Astrocyte (in vitro differentiated cells and primary cell): Measurements from ENCODE around the gene SARS1. TPM values are rescaled to one million over a fixed set of nuclear protein-coding genes. Genes with fewer than 3 reads are reported as not detected.

Experiments
- DNase-seq: peaks from one replicate; pipeline ENCODE4 v3.0.0-alpha.2; 2010; ENCODE audit warnings: low read depth
- FAIRE-seq: peaks from 2 replicates; lab custom pipeline; 2011; peaks lifted over from hg19 to GRCh38; lab: Jason Lieb, UNC
- H2AFZ ChIP-seq: 2 replicates; pipeline ENCODE4 v1.6.0; 2012; ENCODE audit warnings: low read depth, low read length, inconsistent platforms
- H3K27ac ChIP-seq: 2 replicates; pipeline ENCODE4 v1.5.1; 2011; ENCODE audit warnings: low read depth, low read length, inconsistent platforms
- H3K27me3 ChIP-seq: 2 replicates; pipeline ENCODE4 v1.6.0; 2011; ENCODE audit warnings: low read length, inconsistent platforms; ENCODE audit not compliant: insufficient read depth
- H3K36me3 ChIP-seq: 2 replicates; pipeline ENCODE4 v1.5.1; 2011; ENCODE audit warnings: low read length, inconsistent platforms; ENCODE audit not compliant: insufficient read depth
- H3K4me1 ChIP-seq: 2 replicates; pipeline ENCODE4 v1.5.1; 2011; ENCODE audit warnings: low read length, inconsistent platforms; ENCODE audit not compliant: insufficient read depth
- H3K4me2 ChIP-seq: 2 replicates; pipeline ENCODE4 v1.6.0; 2012; ENCODE audit warnings: low read length, inconsistent platforms
- H3K4me3 ChIP-seq: 2 replicates; pipeline ENCODE4 v1.5.1; 2011; ENCODE audit warnings: low read depth, mild to moderate bottlenecking, low read length, inconsistent platforms; ENCODE audit not compliant: insufficient read depth
- H3K79me2 ChIP-seq: 2 replicates; pipeline ENCODE4 v1.6.0; 2012; ENCODE audit warnings: mild to moderate bottlenecking, low read length, inconsistent platforms; ENCODE audit not compliant: insufficient read depth
- H3K9ac ChIP-seq: 2 replicates; pipeline ENCODE4 v1.6.0; 2012; ENCODE audit warnings: mild to moderate bottlenecking, low read length, inconsistent platforms
- H3K9me3 ChIP-seq: 2 replicates; pipeline ENCODE4 v1.5.1; 2012; ENCODE audit warnings: low read depth, mild to moderate bottlenecking, low read length, inconsistent platforms; ENCODE audit not compliant: insufficient read depth
- H4K20me1 ChIP-seq: 2 replicates; pipeline ENCODE4 v1.6.0; 2012; ENCODE audit warnings: low read length, inconsistent platforms; ENCODE audit not compliant: insufficient read depth
- H3K27ac Mint-ChIP-seq: one replicate; pipeline ENCODE4 v1.8.0; 2021; ENCODE audit warnings: mild to moderate bottlenecking, mixed read lengths; ENCODE audit not compliant: unreplicated experiment
- H3K27me3 Mint-ChIP-seq: one replicate; pipeline ENCODE4 v1.8.0; 2021; ENCODE audit warnings: low read depth, mixed read lengths; ENCODE audit not compliant: unreplicated experiment
- H3K36me3 Mint-ChIP-seq: one replicate; pipeline ENCODE4 v1.8.0; 2021; ENCODE audit warnings: low read depth, mixed read lengths; ENCODE audit not compliant: unreplicated experiment
- H3K4me1 Mint-ChIP-seq: one replicate; pipeline ENCODE4 v1.8.0; 2021; ENCODE audit warnings: low read depth, mixed read lengths; ENCODE audit not compliant: unreplicated experiment
- H3K4me3 Mint-ChIP-seq: one replicate; pipeline ENCODE4 v1.8.0; 2021; ENCODE audit warnings: mild to moderate bottlenecking, moderate library complexity, mixed read lengths; ENCODE audit not compliant: unreplicated experiment
- H3K9me3 Mint-ChIP-seq: one replicate; pipeline ENCODE4 v1.8.0; 2021; ENCODE audit warnings: mild to moderate bottlenecking, mixed read lengths; ENCODE audit not compliant: unreplicated experiment
- CTCF ChIP-seq: IDR thresholded peaks from 2 replicates; pipeline ENCODE4 v1.5.1; 2011; ENCODE audit warnings: low read depth, mild to moderate bottlenecking, inconsistent platforms, low read length, moderate library complexity; ENCODE audit not compliant: insufficient read depth
- EZH2 ChIP-seq: IDR thresholded peaks from 2 replicates; pipeline ENCODE4 v1.6.1; 2012; ENCODE audit warnings: mild to moderate bottlenecking, low read length, inconsistent platforms; ENCODE audit not compliant: insufficient read depth
- total RNA-seq: library from RNA; stranded (reverse); gene quantifications from 2 replicates; pipeline ENCODE4 v1.2.1, GENCODE V29; 2021

SARS1 gene
- total RNA-seq, 1 donor from 2014 or later = 355 TPM

DNA sequence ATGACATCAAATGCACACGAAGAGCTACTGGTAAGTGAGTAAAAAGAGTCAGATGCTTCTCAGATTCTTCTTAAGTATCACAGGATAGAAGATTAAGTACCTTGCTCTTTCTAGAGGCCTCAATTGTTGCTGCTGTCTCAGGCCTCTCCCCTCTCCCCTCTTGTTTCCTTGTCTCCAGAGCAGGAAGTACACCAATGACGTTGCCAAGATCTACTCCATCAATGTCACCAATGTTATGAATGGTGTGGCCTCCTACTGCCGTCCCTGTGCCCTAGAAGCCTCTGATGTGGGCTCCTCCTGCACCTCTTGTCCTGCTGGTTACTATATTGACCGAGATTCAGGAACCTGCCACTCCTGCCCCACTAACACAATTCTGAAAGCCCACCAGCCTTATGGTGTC is 21.3 kb upstream of the SARS1 start:
- no peak overlapping the region for H3K4me3 ChIP-seq
- H3K9me3 Mint-ChIP-seq = no peaks in the 10 kb centered on the region
- no peak overlapping the region for H3K27ac Mint-ChIP-seq
- FAIRE-seq (no peak), DNase-seq (no peak)
- peaks cover 2% of the 10 kb centered on the region for H3K27me3 Mint-ChIP-seq
- H4K20me1 ChIP-seq = no peaks in the 10 kb centered on the region
- no peak overlapping the region for H3K4me3 Mint-ChIP-seq
- no peaks in the 10 kb centered on the region for H3K27me3 ChIP-seq
- no peaks in the 10 kb centered on the region for H3K36me3 ChIP-seq
- no peak overlapping the region for H3K9ac ChIP-seq
- no peak overlapping the region for H3K27ac ChIP-seq
- H3K4me1 ChIP-seq = peaks cover 7% of the 10 kb centered on the region
- H3K36me3 Mint-ChIP-seq = no peaks in the 10 kb centered on the region
- TF ChIP-seq CTCF = no peak
- TF ChIP-seq EZH2 = no peak
- no peak overlapping the region for H2AFZ ChIP-seq
- no peaks in the 10 kb centered on the region for H3K79me2 ChIP-seq
- peaks cover 28% of the 10 kb centered on the region for H3K4me1 Mint-ChIP-seq
- H3K4me2 ChIP-seq = no peak overlapping the region
- no peaks in the 10 kb centered on the region for H3K9me3 ChIP-seq

DNA sequence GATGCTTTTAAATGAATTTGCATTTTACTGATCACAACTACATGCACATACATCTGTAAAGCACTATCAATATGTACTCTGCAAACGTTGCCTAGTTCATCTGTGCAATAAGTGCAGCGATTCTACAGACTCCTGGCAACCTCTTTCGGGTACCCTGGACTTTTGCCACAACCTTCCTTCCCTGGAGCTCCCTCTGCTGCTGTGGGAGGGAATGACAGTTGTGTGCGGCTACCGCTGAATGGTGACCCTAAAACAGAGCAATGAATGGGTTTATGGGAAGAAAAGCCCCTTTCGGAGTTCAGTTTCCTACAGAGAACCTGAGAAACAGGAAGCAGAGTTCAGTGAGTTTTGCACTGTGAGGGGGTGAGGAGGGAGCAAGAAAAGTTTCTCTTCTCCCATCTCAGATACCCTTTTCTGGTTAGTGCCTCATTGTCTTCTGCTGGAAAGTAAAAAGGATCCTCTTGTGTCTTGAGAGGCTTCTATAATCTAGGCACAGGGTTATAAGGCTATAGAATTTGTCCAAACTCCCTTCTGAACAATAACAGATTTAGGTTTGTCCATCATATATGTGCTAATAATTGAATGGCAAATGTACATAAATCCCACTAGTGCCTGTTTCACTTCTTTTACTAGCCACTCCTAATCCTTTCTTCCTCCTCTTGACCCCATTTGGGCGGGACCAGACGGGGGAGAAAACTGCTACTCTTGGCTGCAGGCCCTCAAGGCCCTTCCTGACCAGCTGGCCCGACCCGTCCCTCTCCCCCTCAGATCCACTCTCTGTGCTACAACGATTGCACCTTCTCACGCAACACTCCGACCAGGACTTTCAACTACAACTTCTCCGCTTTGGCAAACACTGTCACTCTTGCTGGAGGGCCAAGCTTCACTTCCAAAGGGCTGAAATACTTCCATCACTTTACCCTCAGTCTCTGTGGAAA is 19.8 kb upstream of the SARS1 start:
- H3K4me1 ChIP-seq = peaks cover 22% of the 10 kb centered on the region
- no peaks in the 10 kb centered on the region for H3K79me2 ChIP-seq
- H3K9me3 ChIP-seq = no peaks in the 10 kb centered on the region
- no peak overlapping the region for H3K27ac ChIP-seq
- no peak overlapping the region for H3K9ac ChIP-seq
- no peaks in the 10 kb centered on the region for H3K27me3 ChIP-seq
- no peaks in the 10 kb centered on the region for H3K36me3 Mint-ChIP-seq
- H3K4me3 ChIP-seq = no peak overlapping the region
- H3K4me2 ChIP-seq = no peak overlapping the region
- no peak overlapping the region for H2AFZ ChIP-seq
- peak overlapping the region; percentile 43 for H3K27ac Mint-ChIP-seq
- FAIRE-seq (no peak), DNase-seq (no peak)
- H4K20me1 ChIP-seq = no peaks in the 10 kb centered on the region
- H3K9me3 Mint-ChIP-seq = no peaks in the 10 kb centered on the region
- H3K36me3 ChIP-seq = no peaks in the 10 kb centered on the region
- H3K4me1 Mint-ChIP-seq = peaks cover 37% of the 10 kb centered on the region
- peak overlapping the region; percentile 66 for H3K4me3 Mint-ChIP-seq
- no peak for TF ChIP-seq EZH2
- peak; percentile 30 for TF ChIP-seq CTCF
- no peaks in the 10 kb centered on the region for H3K27me3 Mint-ChIP-seq
